ENCODE results near the gene COL8A1.

COL8A1 gene

GRCh38 chr3:99640214-99640851 is 1.9 kb downstream of the COL8A1 start:
- no peak for DNase-seq

GRCh38 chr3:99641480-99641879 is 3.1 kb downstream of the COL8A1 start:
- DNase-seq = no peak

- no peak for DNase-seq
These were observed 3.6 kb downstream of the COL8A1 start for GRCh38 chr3:99641982-99642381.

DNA sequence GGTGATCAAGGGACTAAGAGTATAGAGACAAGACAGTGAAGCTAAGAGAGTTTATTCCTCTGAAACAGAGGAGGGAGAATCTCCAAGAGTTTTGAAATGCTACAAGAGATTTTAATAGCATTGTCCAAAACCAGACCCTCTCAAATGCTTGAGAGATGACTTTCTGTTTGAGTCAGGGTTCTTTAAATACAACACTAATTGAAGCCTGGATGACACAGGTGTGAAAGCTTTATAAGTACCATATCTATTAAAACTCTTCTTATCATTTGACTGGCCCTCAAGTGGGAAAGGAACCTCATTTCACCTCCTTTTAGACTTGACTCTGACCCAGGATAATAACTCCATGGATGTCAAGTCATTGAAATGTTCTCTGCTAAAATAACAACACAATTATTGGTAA is 5.6 kb downstream of the COL8A1 start:
- no peak for DNase-seq

GRCh38 chr3:99644746-99645145 is 6.4 kb downstream of the COL8A1 start:
- no peak for DNase-seq

DNA sequence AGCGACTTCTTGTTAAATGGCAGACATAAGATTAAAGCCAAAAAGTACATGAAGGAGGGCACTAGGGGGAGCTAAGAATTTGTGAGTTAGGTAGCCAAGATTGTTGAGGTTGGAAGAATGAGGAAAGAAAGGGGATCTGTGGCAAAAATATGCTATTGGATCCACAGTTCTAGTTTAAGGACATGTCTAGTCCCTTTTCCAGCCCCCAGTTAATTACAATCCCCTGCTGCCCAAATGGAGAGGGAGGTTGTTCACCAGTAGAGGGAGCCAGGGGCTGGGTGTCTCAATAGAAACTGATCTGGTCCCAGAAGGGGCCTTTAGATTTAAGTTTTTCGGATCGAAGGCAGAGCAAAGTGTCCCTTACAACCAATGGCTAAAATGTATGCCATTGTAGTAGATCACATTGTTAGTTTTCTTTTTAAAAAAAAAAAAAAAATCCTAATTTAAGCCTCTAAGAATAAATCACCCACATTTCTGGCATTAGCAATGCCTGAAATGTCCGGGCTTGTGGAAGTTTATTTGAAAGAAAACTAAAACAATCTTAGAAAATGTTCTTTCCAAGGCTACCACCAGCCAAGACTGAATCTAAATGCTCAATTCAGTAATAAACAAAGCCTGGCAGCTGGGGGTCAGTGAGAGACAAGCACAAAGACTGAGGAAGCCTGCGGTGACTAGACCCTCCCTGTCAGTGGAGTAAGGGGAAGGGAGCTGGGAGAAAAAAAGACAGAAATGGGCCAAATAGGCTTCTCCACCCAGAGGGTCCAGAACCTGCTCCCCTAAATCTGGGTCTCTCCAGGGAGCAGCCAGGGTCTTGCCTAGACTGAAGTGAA is 7.1 kb downstream of the COL8A1 start:
- DNase-seq = no peak

- DNase-seq = no peak
These were observed 7.7 kb downstream of the COL8A1 start for GRCh38 chr3:99646107-99646435.

DNA sequence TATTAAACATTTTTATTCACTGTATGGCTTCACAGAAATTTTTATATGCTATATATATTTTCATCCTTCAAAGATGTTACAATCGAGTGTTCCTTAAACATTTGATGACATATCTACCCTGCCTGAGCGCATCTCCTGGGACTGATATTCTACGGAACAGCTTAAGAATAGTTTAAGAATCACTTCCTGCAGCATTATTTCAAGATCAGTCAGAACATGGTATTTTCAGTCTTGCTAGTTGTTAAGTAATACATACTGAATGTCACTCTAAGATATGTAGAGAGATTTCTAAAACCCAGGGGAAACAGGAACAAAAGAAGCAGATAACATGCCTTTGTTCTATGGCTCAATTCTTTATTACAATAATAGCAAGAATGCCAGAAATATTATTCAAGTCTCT is 8.7 kb downstream of the COL8A1 start:
- DNase-seq = no peak

DNA sequence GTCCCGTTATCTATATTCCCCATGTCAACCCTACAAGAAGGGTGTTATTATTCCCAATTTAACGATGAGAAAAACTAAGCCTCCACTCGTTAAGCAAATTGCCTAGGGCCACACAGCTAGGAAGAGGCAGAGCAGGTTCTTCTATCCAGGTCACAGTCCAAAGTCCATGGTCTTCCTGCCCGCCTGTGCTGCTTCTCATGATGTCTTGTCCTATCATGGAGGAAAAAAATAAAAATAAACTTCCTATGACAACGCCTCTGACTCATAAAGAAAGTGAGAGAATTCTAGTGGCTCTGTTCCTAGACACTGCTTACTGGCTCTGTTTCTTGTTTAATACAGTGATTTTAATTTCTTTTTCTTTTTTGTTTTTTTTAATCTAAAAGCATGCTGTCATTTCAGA is 9.7 kb downstream of the COL8A1 start:
- DNase-seq = no peak

- DNase-seq = no peak
These were observed 10.1 kb downstream of the COL8A1 start for GRCh38 chr3:99648516-99648915.

- DNase-seq = no peak
These were observed 13.1 kb downstream of the COL8A1 start for GRCh38 chr3:99651531-99651930.

DNA sequence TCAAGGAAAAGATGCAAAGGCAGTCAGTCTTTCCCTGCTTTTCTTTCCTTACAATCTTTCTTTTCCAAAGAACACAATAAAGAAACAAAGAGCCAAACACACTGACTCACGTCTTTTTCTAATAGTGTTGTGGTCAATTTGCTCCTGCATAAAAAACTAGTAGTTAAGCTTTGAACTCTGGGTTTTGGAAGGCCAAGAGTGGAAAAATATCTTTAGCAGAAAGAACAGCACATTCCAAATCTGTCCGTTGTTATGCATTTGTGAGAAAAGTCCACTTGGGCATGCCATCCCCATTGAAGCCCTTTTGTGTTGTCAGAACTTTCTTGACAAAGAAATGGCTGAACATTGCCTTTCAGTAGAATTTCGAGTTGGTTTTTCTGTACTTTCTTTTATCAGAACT is 18.2 kb downstream of the COL8A1 start:
- DNase-seq = no peak

- DNase-seq = no peak
These were observed 19.9 kb downstream of the COL8A1 start for GRCh38 chr3:99658274-99658673.

- no peak for DNase-seq
These were observed 20.6 kb downstream of the COL8A1 start for GRCh38 chr3:99659032-99659431.

DNA sequence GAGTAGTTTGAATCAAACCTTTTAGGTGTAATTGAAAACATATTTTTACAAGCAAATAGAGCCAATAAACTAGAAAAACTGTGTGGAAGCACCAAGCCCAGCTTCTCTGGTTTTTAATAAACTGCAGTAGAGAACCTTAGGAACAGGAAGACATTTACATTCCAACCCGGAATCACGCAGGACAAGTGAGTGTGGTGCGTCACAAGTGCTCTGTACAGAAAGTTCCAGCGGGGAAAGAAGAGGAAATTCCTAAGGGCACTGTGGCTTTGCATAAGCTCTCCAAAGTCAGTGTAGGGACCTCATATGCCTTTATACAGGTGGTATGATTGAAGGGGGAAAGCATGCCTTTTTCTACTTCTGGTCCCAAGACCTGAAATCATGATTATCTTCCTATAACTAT is 21.6 kb downstream of the COL8A1 start:
- no peak for DNase-seq

- no peak for DNase-seq
These were observed 24.6 kb downstream of the COL8A1 start for GRCh38 chr3:99662838-99663570.

- no peak for DNase-seq
These were observed 25.6 kb downstream of the COL8A1 start for GRCh38 chr3:99663977-99664376.

DNA sequence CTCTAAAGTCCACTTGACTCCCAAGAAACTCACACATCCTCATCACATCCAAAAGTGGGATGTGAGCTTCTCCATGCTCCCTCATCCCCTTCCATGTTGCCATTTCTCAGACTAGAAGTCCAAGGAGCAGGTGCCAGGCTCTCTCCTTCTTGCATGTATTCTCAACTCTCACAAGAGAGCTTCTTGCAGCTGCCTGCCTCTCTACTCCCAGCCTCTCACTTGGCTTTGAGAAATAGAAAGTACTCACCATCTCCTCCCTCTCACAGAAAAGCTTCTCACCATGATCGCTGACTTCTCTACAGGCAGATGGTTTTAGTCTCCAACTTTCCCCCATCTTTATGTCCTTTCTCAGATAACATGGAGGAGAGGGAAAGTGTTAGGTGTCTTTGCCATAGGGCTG is 26.6 kb downstream of the COL8A1 start:
- DNase-seq = no peak

DNA sequence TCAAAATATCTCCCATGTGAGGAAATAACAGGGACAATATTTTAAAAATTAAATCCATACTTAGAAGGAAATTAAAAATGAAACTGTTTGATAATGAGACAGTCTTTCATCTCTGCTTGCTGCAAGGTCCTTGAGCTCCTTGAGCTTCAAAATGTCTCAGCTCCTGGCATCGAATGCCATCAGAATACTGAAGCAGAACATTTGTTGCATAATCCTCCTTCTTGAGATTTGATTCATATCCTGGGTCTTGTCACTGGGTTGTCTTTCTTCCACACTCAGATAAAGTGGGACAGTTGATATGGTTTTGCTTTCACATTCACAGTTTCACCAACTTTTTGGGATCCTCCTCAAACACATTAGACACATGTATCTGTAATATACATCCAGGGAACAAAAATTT is 27.8 kb downstream of the COL8A1 start:
- no peak for DNase-seq

- DNase-seq = no peak
These were observed 29.6 kb downstream of the COL8A1 start for GRCh38 chr3:99668044-99668443.

DNA sequence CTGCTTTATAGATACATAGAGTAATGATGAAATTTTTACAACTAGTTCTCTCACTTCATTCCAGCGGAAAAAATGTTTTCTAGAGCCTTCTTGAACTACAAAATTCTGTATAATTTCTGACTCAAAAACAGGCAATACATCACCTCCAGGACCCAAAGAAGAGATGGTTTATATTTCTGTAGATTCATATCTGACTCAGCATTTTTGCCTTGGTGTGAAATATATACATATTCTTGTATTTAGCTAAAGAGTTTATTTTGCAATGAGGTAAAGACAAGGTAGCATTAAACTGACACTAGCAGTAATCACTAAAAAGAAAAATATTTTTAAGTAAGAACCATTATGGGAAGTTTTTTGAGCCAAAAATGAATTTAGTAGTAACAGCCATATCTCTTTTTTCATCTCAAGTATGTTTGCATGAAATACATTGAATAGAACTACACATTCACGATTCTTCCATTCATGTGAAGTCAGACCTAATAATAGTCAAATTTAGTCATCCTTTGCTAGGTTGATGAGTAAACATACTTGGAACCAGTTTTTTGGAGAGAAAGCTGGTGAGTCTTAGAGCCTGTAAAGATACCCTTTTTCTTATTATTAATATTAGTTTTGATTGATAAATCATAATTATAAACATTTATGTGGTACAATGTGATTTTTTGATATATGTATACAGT is 31.6 kb downstream of the COL8A1 start:
- DNase-seq = no peak

- no peak for DNase-seq
These were observed 32.2 kb downstream of the COL8A1 start for GRCh38 chr3:99670556-99670950.

- DNase-seq = no peak
These were observed 35.8 kb downstream of the COL8A1 start for GRCh38 chr3:99674086-99674789.

All from NCI-H2227 treated with DMSO at 0.1 percent for 48 hours (cell line).